ENCODE measurements around the gene DNAJB9. TPM values are rescaled to one million over a fixed set of nuclear protein-coding genes. Genes with fewer than 3 reads are reported as not detected.

Gene DNAJB9
- total and polyA plus RNA-seq, 2 of the 8 experiments (the other 6 are each of a cell fraction or from before 2014, with no cell fraction given), result 1.8 to 9.7 TPM

GRCh38 chr7:108522780-108523179 lies 46.9 kb upstream of the DNAJB9 start:
- DNase-seq (ENCODE audit: low read depth in 1 of 2, low spot score in 2 of 2) (no peak), FAIRE-seq (no peak)
- Histone ChIP-seq H3K27me3 (replicated peaks in 1 of 4; ENCODE audit: control insufficient read depth in 3 of 4, extremely low read depth in 1 of 4, insufficient read depth in 3 of 4, low read length in 3 of 4) (no peaks in the 10 kb centered on the region), H3K79me2 (ENCODE audit: control insufficient read depth in 1 of 2, insufficient read depth in 2 of 2, low read length in 2 of 2) (peaks cover 0 to 58% of the 10 kb centered on the region in 2 experiments; a peak in 3 of 4 replicates), H2AFZ (ENCODE audit: low read length) (no peak overlapping the region), H4K20me1 (replicated peaks in 1 of 2; ENCODE audit: control insufficient read depth in 1 of 2, insufficient read depth in 2 of 2, low read length in 2 of 2) (no peaks in the 10 kb centered on the region), H4K5ac (ENCODE audit: insufficient read length, low read depth, low read length) (peak overlapping the region; percentile 35), H3K4me3 (ENCODE audit: extremely low read depth in 1 of 4, insufficient read depth in 2 of 4, low read depth in 3 of 4, low read length in 4 of 4) (peak overlapping the region in 1 of 4 experiments; percentile 30; a peak in 1 of 8 replicates), H3K56ac (replicated peaks; ENCODE audit: insufficient read length, low read depth, low read length) (no peak overlapping the region), H3K4me1 (replicated peaks in 1 of 4; ENCODE audit: control insufficient read depth in 3 of 4, insufficient read depth in 4 of 4, low read length in 3 of 4) (peaks cover 2 to 16% (median 9%) of the 10 kb centered on the region in 4 experiments; a peak in 4 of 7 replicates), H4K91ac (replicated peaks; ENCODE audit: insufficient read length, low read length) (no peak overlapping the region), H2BK15ac (ENCODE audit: low read length) (no peak overlapping the region), H3K9me3 (ENCODE audit: insufficient read depth in 2 of 2, low read depth in 1 of 2, low read length in 1 of 2) (no peaks in the 10 kb centered on the region), H3K4ac (replicated peaks; ENCODE audit: insufficient read length, low read depth, low read length) (no peak overlapping the region), H3K4me2 (ENCODE audit: insufficient read depth in 1 of 2, low read depth in 2 of 2, low read length in 2 of 2) (peak overlapping the region; percentile 44 to 93), H2AK5ac (ENCODE audit: low read depth, low read length) (no peak overlapping the region), H3K18ac (ENCODE audit: extremely low read depth, low read length) (no peak overlapping the region), H2BK120ac (replicated peaks; ENCODE audit: low read depth, low read length) (no peak overlapping the region), H3K36me3 (ENCODE audit: control insufficient read depth in 2 of 4, insufficient read depth in 4 of 4, low read length in 3 of 4) (peaks cover 0 to 6% (median 2%) of the 10 kb centered on the region in 4 experiments; a peak in 2 of 8 replicates), H3K27ac (ENCODE audit: low read depth, low read length) (no peak overlapping the region), H3K23me2 (ENCODE audit: low read depth, low read length) (peaks cover 4% of the 10 kb centered on the region; the same call in 1 of the 2 replicates), H3K14ac (ENCODE audit: insufficient read length) (no peak overlapping the region), H3K79me1 (ENCODE audit: low read depth, low read length) (peaks cover 6% of the 10 kb centered on the region; the same call in 1 of the 2 replicates), H3K9ac (replicated peaks in 1 of 4; ENCODE audit: extremely low read depth in 1 of 4, low read depth in 3 of 4, low read length in 3 of 4) (no peak overlapping the region), H3K23ac (ENCODE audit: insufficient read length) (no peak overlapping the region), H2BK20ac (ENCODE audit: low read length) (no peak overlapping the region), H4K8ac (ENCODE audit: extremely low read depth, insufficient read depth, low read length) (no peak overlapping the region), H2BK5ac (ENCODE audit: low read depth, low read length) (no peak overlapping the region), H2BK12ac (ENCODE audit: low read depth, low read length) (no peak overlapping the region)
- POLR2A ChIA-PET (ENCODE audit: partially characterized antibody), result no interaction called here
- WGBS, 2 experiments (ENCODE audit: extremely low coverage in 1 of 2, insufficient coverage in 1 of 2, insufficient read length in 1 of 2, insufficient replicate concordance in 2 of 2, low coverage in 1 of 2, low lambda C conversion rate in 2 of 2, missing lambda C conversion rate in 1 of 2), result 83% methylated on average over 2 of the region's 2 CpGs; no CpG with 5 or more reads in 1 of the 2 experiments
- TF ChIP-seq KDM1A (IDR thresholded peaks at IDR 0.05; ENCODE audit: borderline replicate concordance, low read length) (no peak), KDM4A (IDR thresholded peaks at IDR 0.05; ENCODE audit: low read depth, low read length, severe bottlenecking) (no peak), TEAD4 (IDR thresholded peaks at IDR 0.05; ENCODE audit: low read depth, low read length) (no peak), CBX5 (IDR thresholded peaks at IDR 0.05; ENCODE audit: low read depth, low read length) (no peak), ATF2 (IDR thresholded peaks at IDR 0.05; ENCODE audit: low read length) (no peak), BRCA1 (IDR thresholded peaks at IDR 0.05; ENCODE audit: low read depth, low read length) (no peak)
- CTCF ChIA-PET (ENCODE audit: partially characterized antibody), result interaction anchor here (0.7 to 1.5 kb wide), 5 partner anchors 9 to 91 kb away, joined by 3 to 7 read pairs (median 4); no protein-coding TSS in a partner anchor
